Posterior vena cava (tissue), 2 donors: ENCODE data around the gene LCNL1. TPM values are rescaled to one million over a fixed set of nuclear protein-coding genes. Genes with fewer than 3 reads are reported as not detected.

Source experiments
- DNase-seq: peaks from one replicate; pipeline ENCODE4 v3.0.0-alpha.2; 2020; ENCODE audit warnings: low spot score
- intact Hi-C, 2 donors: fragments of 100-400 bp; cut with DNase I; formaldehyde crosslinking; loops; one replicate each; pipeline versions ENCODE4 v1.14.1 to v1.14.2; 2022 to 2023
- total RNA-seq, 2 donors: library from RNA; stranded (reverse); fragmentation: NEBNext Ultra II Directional; extraction: Animal tissue kit (Norgen Biotek cat#: 25700); gene quantifications; one replicate each; pipeline ENCODE4 v1.2.1, GENCODE V29; 2021
- donor health status: DM: yes; HTN: yes; CAD: no.
- donor health status: DM: yes; HTN: yes; CAD: no.

The LCNL1 gene
- total RNA-seq, 2 donors from 2014 or later, result 2.0 to 2.4 TPM

- intact Hi-C loops, result no loop called here
- no peak for DNase-seq
Observed at GRCh38 chr9:136984464-136985026, 1.8 kb downstream of the LCNL1 start.

GRCh38 chr9:136985027-136985602, 2.3 kb downstream of the LCNL1 start:
- intact Hi-C loops, result no loop called here
- no peak for DNase-seq

- DNase-seq, result no peak
- intact Hi-C loops, result no loop called here
Observed at GRCh38 chr9:136985853-136986252, 3.1 kb downstream of the LCNL1 start.

- intact Hi-C loops, result no loop called here
- no peak for DNase-seq
Observed at GRCh38 chr9:136988872-136989271, 6.1 kb downstream of the LCNL1 start.

DNA sequence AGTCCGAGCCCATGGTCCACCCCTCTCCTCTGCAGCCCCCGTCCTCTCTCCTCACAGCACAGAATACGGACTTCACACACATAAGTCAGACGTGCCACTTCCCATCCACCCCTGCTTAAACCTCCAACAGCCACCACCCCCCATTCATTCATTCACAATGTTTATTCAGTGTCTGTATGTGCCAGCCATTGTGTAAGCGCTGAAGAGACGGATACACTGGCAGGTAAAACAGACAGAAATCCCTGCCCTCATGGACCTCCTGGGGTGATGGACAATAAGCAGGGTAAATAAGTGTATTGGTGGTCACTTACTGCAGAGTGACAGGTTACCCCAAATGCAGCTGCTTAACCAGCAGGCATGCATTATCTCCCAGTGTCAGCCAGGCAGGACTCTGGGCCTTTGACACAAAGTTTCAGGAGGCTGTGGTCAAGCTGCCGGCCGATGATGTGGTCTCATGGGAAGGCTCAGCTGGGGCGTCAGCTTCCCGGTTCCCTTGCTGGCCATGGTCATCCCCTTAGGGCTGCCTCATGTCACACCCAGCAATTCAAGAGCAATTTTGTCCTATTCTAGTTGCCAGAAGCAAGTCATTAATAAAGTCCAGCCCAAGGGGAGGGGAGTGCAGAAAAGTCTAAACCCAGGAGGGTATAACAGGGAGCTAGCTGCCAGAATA, 7.6 kb downstream of the LCNL1 start:
- DNase-seq, result no peak
- intact Hi-C loops, result no loop called here

- intact Hi-C loops, result no loop called here
Observed at GRCh38 chr9:136991993-136992818, 9.4 kb downstream of the LCNL1 start, which contains the start of gene PAXX. TSS of gene PAXX (plus strand) at chr9:136992422. CDS start at chr9:136992444, 22 bp downstream.

GRCh38 chr9:136992819-136993369, 10.1 kb downstream of the LCNL1 start:
- DNase-seq, result no peak
- intact Hi-C loops, result no loop called here

More at GRCh38 chr9:136991993-136992818, 9.4 kb downstream of the LCNL1 start, which contains the start of gene PAXX:
- DNase-seq, result peak; percentile 98

DNA sequence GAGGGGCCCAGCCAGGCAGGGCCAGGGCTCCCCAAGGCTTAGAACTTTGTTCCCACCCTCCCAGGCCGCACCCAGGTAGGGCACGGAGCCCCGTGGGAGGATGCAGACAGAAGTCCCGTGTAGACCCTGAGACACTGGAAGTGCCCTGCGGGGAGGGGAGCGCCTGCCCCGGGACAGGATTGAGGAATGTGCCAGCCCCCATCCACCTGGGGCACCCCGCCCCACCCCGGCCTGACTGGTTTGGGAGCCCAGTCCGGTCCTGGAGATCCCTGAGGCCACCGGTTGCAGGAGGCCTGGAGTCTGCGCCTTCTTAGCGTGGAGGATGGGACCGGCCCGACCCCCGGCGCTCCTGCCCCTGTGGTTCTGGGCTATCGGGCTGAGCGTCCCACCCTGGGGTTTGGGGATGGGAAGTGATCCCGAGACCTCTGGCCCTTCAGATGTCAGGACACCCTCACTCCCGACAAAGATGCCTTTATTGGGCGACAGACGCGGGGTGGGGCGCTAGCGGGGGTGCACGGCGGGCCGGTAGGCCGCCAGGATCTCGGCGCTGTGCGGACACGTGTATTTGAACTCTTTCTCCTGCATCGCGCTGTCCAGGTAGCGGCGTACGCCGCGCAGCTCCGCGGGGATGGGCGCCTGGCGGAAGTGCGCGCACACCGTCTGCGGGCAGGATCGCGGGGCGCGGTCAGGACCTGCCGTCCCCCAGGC, 11.5 kb downstream of the LCNL1 start:
- intact Hi-C loops, result no loop called here
- no peak for DNase-seq

GRCh38 chr9:136994888-136995230, 12.1 kb downstream of the LCNL1 start:
- no peak for DNase-seq
- intact Hi-C loops, result no loop called here

DNA sequence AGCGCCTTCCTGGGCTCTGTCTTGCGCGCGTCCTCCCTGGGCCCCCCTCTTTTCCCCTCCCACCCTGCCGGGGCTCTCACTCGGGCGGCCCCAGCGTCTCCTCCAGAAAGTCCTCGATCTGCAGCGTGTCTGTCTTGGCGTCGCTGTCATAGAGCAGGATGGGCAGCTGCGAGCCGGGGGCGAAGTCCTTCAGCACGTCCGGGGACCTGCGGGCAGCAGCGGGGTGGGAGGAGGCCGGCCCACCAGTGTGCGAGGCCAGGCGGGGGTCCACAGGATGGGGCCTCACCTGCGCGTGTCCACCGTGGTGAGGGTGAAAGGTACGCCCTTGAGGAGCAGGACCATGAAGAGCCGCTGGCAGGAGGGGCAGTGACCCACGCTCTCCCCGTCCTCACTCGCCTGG, 12.6 kb downstream of the LCNL1 start:
- intact Hi-C loops, result no loop called here
- no peak for DNase-seq

DNA sequence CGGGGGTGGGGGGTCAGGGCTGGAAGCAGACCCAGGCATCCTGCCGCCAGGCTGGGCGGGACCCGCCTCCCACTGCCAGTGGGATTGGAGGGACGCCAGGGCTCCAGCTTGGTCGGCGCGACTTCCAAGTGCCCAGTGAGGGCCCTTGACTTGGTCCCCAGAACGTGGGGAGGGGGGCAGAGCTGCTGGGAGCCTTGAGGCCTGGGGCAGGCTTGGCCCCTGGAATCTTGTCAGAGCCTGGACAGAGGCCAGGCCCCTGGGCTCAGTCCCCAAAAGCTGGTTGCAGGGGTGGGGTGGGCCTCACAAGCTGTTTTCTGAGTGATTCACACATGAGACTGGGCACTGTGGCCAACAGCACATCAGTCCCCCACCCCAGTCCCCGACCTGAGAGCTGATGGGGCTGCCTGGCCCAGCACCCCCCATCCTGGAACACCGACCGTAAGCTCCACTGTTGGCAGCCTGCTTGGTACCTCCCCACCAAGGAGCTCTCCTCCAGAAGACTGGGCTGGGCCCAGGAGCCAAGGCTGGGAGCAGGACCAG, 13.0 kb downstream of the LCNL1 start:
- intact Hi-C loops, result no loop called here
- no peak for DNase-seq

- intact Hi-C loops, result no loop called here
- DNase-seq, result no peak
Observed at GRCh38 chr9:136996361-136997292, 13.8 kb downstream of the LCNL1 start, which contains the start of gene CLIC3. TSS of gene CLIC3 (minus strand) at chr9:136996568. CDS start at chr9:136996543, 25 bp downstream.

GRCh38 chr9:136997371-136997770, 14.6 kb downstream of the LCNL1 start:
- intact Hi-C loops, result no loop called here

GRCh38 chr9:136997830-136998234, 15.0 kb downstream of the LCNL1 start:
- DNase-seq, result no peak
- intact Hi-C loops, result no loop called here

More at GRCh38 chr9:136997371-136997770, 14.6 kb downstream of the LCNL1 start:
- no peak for DNase-seq

DNA sequence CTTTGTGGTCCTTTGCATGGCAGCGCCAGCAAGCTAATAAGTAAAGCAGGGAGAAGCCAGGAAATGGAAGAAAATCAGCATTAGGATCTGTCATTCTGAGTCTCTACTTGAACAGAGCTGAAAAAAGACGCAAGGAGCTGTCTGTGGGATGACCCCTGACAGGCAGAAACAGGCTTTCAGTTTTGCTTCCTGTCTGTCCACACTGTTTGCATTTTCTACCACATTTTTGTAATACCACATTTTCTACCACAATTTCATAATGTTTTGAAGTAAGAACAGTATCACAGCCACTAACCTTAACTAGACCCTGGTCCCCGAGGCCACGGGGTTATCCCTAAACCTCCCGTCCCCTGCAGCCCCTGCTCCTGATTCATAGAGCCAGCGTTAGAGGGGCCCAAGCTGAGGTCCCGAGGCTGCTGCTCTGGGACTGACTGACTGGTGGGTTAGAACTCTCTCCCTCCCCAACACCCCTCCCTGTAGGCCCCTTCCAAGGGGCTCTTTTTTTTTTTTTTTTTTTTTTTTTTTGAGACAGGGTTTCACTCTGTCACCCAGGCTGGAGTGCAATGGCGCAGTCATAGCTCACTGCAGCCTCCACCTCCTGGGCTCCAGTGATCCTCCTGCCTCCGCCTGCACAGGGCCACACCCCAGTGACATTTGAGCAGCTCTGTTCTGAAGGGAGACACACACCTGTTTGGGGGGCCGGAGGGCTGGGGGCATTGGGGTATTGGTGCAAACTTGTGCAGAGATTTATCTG, 17.6 kb downstream of the LCNL1 start:
- DNase-seq, result no peak
- intact Hi-C loops, result loop anchor here in 1 of 2 donors (5.0 kb wide), 1 partner anchor 908 kb away; no protein-coding TSS in a partner anchor

DNA sequence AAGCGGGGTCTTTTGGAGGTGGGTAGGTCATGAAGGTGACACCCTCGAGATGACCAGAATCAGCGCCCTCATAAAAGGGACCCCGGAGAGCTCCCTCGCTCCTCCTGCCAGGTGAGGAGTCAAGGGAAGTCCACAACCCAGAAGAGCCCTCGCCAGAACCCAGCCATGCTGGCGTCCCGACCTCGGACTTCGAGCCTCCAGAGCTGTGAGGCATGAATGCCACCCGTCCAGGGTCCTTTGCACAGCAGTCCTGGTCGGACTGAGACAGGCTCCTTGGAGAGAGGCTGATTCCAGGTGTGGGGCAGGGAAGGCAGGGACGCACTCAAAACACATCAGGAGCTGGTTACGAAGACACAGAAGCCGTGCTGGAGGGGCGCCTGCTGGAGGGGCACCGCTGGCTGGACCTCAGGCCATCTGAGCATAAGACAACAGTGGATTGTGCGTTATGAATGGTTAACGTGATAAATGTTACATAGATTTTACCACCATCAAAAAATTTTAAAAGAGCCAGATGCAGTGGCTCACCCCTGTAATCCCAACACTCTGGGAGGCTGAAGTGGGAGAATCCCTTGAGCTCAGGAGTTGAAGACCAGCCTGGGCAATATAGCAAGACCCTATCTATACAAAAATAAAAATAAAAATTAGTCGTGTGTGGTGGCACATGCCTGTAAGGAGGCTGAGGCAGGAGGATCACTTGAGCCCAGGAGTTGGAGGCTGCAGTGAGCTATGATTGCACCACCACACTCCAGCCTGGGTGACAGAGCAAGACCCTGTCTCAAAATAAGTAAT, 19.3 kb downstream of the LCNL1 start:
- no peak for DNase-seq
- intact Hi-C loops, result loop anchor here in 1 of 2 donors (5.0 kb wide), 1 partner anchor 910 kb away; no protein-coding TSS in a partner anchor
